GM23338 (cell line): ENCODE measurements around the gene MR1. TPM values are rescaled to one million over a fixed set of nuclear protein-coding genes. Genes with fewer than 3 reads are reported as not detected.

Experiments used
- ATAC-seq: fragments of 200-7000 bp; cut with Tn5 transposase; 3 replicates; pipeline ENCODE4 v1.9.1; 2020
- DNase-seq: peaks from one replicate; pipeline ENCODE4 v3.0.0-alpha.2; 2015; ENCODE audit warnings: low spot score
- H2AFZ ChIP-seq: fragments of 200-600 bp; sonication (generic); 2 replicates; pipeline ENCODE4 v1.8.0; 2016; ENCODE audit warnings: antibody characterized with exemption, mild to moderate bottlenecking, moderate library complexity
- H3F3A ChIP-seq: fragments of 200-600 bp; sonication (generic); replicated peaks from 2 replicates; pipeline ENCODE4 v1.8.0; 2017; ENCODE audit warnings: antibody characterized with exemption, mixed run types, low read depth
- H3K27ac ChIP-seq: fragments of 200-600 bp; sonication (generic); 2 replicates; pipeline ENCODE4 v1.6.1; 2016; ENCODE audit warnings: low read depth
- H3K27me3 ChIP-seq: fragments of 200-600 bp; sonication (generic); 2 replicates; pipeline ENCODE4 v1.8.0; 2016; ENCODE audit warnings: mild to moderate bottlenecking, mixed run types, moderate library complexity; ENCODE audit not compliant: insufficient read depth
- H3K36me3 ChIP-seq: fragments of 200-600 bp; sonication (generic); 2 replicates; pipeline ENCODE4 v1.8.0; 2016; ENCODE audit warnings: mild to moderate bottlenecking; ENCODE audit not compliant: insufficient read depth
- H3K4me1 ChIP-seq: fragments of 200-600 bp; sonication (generic); 2 replicates; pipeline ENCODE4 v1.8.0; 2016; ENCODE audit warnings: mild to moderate bottlenecking, moderate library complexity; ENCODE audit not compliant: insufficient read depth
- H3K4me2 ChIP-seq: fragments of 200-600 bp; sonication (generic); 2 replicates; pipeline ENCODE4 v1.7.1; 2017; ENCODE audit warnings: mixed run types
- H3K4me3 ChIP-seq: fragments of 200-600 bp; sonication (generic); 2 replicates; pipeline ENCODE4 v1.6.1; 2016; ENCODE audit warnings: mixed run types
- H3K79me2 ChIP-seq: fragments of 200-600 bp; sonication (generic); replicated peaks from 2 replicates; pipeline ENCODE4 v1.8.0; 2017; ENCODE audit warnings: mild to moderate bottlenecking; ENCODE audit not compliant: insufficient read depth
- H3K9me2 ChIP-seq: fragments of 200-600 bp; sonication (generic); 2 replicates; pipeline ENCODE4 v1.8.0; 2017; ENCODE audit not compliant: insufficient read depth
- H4K20me1 ChIP-seq: fragments of 200-600 bp; sonication (generic); replicated peaks from 2 replicates; pipeline ENCODE4 v1.8.0; 2017; ENCODE audit warnings: mild to moderate bottlenecking; ENCODE audit not compliant: insufficient read depth
- H3K27ac Mint-ChIP-seq: 2 replicates; pipeline ENCODE4 v1.8.0; 2020; ENCODE audit warnings: inconsistent platforms, mild to moderate bottlenecking, moderate library complexity, mixed read lengths
- H3K27me3 Mint-ChIP-seq: 3 replicates; pipeline ENCODE4 v1.8.0; 2022; ENCODE audit warnings: low read depth, mild to moderate bottlenecking, moderate library complexity, mixed read lengths, inconsistent platforms; ENCODE audit not compliant: insufficient read depth, poor library complexity
- H3K36me3 Mint-ChIP-seq: 3 replicates; pipeline ENCODE4 v1.8.0; 2021; ENCODE audit warnings: low read depth, mild to moderate bottlenecking, inconsistent platforms, moderate library complexity, mixed read lengths
- H3K4me1 Mint-ChIP-seq: 3 replicates; pipeline ENCODE4 v1.8.0; 2020; ENCODE audit warnings: mild to moderate bottlenecking, inconsistent platforms, mixed read lengths
- H3K4me3 Mint-ChIP-seq: 3 replicates; pipeline ENCODE4 v1.8.0; 2021; ENCODE audit warnings: moderate library complexity, mild to moderate bottlenecking, inconsistent platforms, mixed read lengths
- H3K9me3 Mint-ChIP-seq: 3 replicates; pipeline ENCODE4 v1.8.0; 2020; ENCODE audit warnings: moderate library complexity, mild to moderate bottlenecking, inconsistent platforms, mixed read lengths
- CREB1 ChIP-seq: fragments of 250-450 bp; sonication (Bioruptor Pico); IDR thresholded peaks from 2 replicates; pipeline ENCODE4 v1.5.0; 2020; ENCODE audit warnings: low read depth, mild to moderate bottlenecking, moderate library complexity
- EZH2 ChIP-seq: fragments of 200-600 bp; sonication (generic); IDR thresholded peaks from one replicate; pipeline ENCODE4 v1.8.0; 2017; ENCODE audit warnings: antibody characterized with exemption, mild to moderate bottlenecking, low read depth; ENCODE audit not compliant: unreplicated experiment
- EZH2phosphoT487 ChIP-seq: fragments of 200-600 bp; sonication (generic); IDR thresholded peaks from one replicate; pipeline ENCODE4 v1.8.1; 2018; ENCODE audit warnings: antibody characterized with exemption; ENCODE audit not compliant: unreplicated experiment
- JUNB ChIP-seq: IDR thresholded peaks from one replicate; pipeline ENCODE4 v1.6.1; 2016; ENCODE audit warnings: antibody characterized with exemption; ENCODE audit not compliant: unreplicated experiment
- NANOG ChIP-seq: IDR thresholded peaks from 2 replicates; pipeline ENCODE4 v1.6.1; 2016; ENCODE audit warnings: antibody characterized with exemption, borderline replicate concordance
- POLR2AphosphoS5 ChIP-seq: IDR thresholded peaks from 2 replicates; pipeline ENCODE4 v1.6.1; 2016; ENCODE audit warnings: antibody characterized with exemption, low read depth
- STAT1 ChIP-seq: IDR thresholded peaks from one replicate; pipeline ENCODE4 v1.6.1; 2016; ENCODE audit warnings: antibody characterized with exemption; ENCODE audit not compliant: unreplicated experiment
- ZNF114 ChIP-seq: fragments of 250-450 bp; sonication (Bioruptor Pico); IDR thresholded peaks from 2 replicates; pipeline ENCODE4 v1.5.0; 2020; ENCODE audit warnings: mild to moderate bottlenecking, moderate library complexity
- ZNF331 ChIP-seq: fragments of 250-450 bp; sonication (Bioruptor Pico); IDR thresholded peaks from 2 replicates; pipeline ENCODE4 v1.5.0; 2020; ENCODE audit warnings: low read depth, mild to moderate bottlenecking, moderate library complexity
- polyA plus RNA-seq: library from polyadenylated mRNA; unstranded; fragments of >200 nt; fragmentation: Nextera tagmentation; extraction: Ambion mirVana; gene quantifications from 2 replicates; pipeline ENCODE4 v1.2.1, GENCODE V29; 2016
- total RNA-seq: library from RNA; depleted of rRNA; stranded (reverse); fragments of >200 nt; shearing (Covaris generic); gene quantifications from 2 replicates; pipeline ENCODE4 v1.2.3, GENCODE V29; 2014
- TF ChIP-seq, protein P1 (sequence below): fragments of 250-450 bp; sonication (Bioruptor Pico); IDR thresholded peaks from 2 replicates; pipeline ENCODE4 v1.5.0; 2020; ENCODE audit warnings: mild to moderate bottlenecking, moderate library complexity
- TF ChIP-seq, protein P2 (sequence below): IDR thresholded peaks from one replicate; pipeline ENCODE4 v1.6.1; 2018; ENCODE audit warnings: antibody characterized with exemption; ENCODE audit not compliant: unreplicated experiment
- TF ChIP-seq, protein P3 (sequence below): IDR thresholded peaks from 2 replicates; pipeline ENCODE4 v1.6.1; 2016; ENCODE audit warnings: antibody characterized with exemption
- TF ChIP-seq, protein P4 (sequence below), 2 experiments: fragments of 200-600 bp in 1 of 2; sonication (generic) in 1 of 2; conservative IDR thresholded peaks; 2 replicates each; pipeline versions ENCODE4 v1.5.1 to v1.6.1; 2016 to 2017; ENCODE audit warnings: antibody characterized with exemption in 2 of 2, low read depth in 2 of 2, mild to moderate bottlenecking in 2 of 2, moderate library complexity in 1 of 2

MR1 gene
- total and polyA plus RNA-seq, 2 experiments from 2014 or later, result 0.18 TPM; not detected in 1

DNA sequence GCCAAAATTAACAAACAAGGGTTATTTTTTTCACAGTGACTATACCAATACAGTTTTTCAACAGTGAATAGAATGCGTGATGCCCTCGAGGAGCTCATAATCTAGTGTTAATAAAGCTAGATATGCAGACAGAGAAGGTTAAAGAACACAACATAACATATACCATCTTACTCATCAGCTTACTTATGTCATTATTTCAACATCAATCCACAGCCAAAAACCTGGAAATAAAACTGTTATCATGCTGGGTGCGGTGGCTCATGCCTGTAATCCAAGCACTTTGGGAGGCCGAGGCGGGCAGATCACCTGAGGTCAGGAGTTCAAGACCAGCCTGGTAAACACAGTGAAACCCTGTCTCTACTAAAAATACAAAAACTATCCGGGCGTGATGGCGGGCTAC lies 17.2 kb upstream of the MR1 start:
- Histone ChIP-seq H3K27me3 (no peaks in the 10 kb centered on the region), H3K79me2 (peaks cover 100% of the 10 kb centered on the region), H3K4me2 (no peak overlapping the region), H3K9me2 (no peaks in the 10 kb centered on the region), H3K36me3 (no peaks in the 10 kb centered on the region; the same call in 1 of the 2 replicates), H4K20me1 (peaks cover 76% of the 10 kb centered on the region), H3F3A (no peaks in the 10 kb centered on the region), H2AFZ (no peak overlapping the region), H3K4me1 (peaks cover 38% of the 10 kb centered on the region), H3K27ac (no peak overlapping the region), H3K4me3 (no peak overlapping the region)
- H3K4me3 Mint-ChIP-seq, result no peak overlapping the region
- H3K27me3 Mint-ChIP-seq, result no peaks in the 10 kb centered on the region
- H3K27ac Mint-ChIP-seq, result no peak overlapping the region
- DNase-seq, result no peak
- H3K36me3 Mint-ChIP-seq, result peaks cover 13% of the 10 kb centered on the region; the same call in 2 of the 3 replicates
- peaks cover 27% of the 10 kb centered on the region for H3K4me1 Mint-ChIP-seq
- TF ChIP-seq, protein P1, sequence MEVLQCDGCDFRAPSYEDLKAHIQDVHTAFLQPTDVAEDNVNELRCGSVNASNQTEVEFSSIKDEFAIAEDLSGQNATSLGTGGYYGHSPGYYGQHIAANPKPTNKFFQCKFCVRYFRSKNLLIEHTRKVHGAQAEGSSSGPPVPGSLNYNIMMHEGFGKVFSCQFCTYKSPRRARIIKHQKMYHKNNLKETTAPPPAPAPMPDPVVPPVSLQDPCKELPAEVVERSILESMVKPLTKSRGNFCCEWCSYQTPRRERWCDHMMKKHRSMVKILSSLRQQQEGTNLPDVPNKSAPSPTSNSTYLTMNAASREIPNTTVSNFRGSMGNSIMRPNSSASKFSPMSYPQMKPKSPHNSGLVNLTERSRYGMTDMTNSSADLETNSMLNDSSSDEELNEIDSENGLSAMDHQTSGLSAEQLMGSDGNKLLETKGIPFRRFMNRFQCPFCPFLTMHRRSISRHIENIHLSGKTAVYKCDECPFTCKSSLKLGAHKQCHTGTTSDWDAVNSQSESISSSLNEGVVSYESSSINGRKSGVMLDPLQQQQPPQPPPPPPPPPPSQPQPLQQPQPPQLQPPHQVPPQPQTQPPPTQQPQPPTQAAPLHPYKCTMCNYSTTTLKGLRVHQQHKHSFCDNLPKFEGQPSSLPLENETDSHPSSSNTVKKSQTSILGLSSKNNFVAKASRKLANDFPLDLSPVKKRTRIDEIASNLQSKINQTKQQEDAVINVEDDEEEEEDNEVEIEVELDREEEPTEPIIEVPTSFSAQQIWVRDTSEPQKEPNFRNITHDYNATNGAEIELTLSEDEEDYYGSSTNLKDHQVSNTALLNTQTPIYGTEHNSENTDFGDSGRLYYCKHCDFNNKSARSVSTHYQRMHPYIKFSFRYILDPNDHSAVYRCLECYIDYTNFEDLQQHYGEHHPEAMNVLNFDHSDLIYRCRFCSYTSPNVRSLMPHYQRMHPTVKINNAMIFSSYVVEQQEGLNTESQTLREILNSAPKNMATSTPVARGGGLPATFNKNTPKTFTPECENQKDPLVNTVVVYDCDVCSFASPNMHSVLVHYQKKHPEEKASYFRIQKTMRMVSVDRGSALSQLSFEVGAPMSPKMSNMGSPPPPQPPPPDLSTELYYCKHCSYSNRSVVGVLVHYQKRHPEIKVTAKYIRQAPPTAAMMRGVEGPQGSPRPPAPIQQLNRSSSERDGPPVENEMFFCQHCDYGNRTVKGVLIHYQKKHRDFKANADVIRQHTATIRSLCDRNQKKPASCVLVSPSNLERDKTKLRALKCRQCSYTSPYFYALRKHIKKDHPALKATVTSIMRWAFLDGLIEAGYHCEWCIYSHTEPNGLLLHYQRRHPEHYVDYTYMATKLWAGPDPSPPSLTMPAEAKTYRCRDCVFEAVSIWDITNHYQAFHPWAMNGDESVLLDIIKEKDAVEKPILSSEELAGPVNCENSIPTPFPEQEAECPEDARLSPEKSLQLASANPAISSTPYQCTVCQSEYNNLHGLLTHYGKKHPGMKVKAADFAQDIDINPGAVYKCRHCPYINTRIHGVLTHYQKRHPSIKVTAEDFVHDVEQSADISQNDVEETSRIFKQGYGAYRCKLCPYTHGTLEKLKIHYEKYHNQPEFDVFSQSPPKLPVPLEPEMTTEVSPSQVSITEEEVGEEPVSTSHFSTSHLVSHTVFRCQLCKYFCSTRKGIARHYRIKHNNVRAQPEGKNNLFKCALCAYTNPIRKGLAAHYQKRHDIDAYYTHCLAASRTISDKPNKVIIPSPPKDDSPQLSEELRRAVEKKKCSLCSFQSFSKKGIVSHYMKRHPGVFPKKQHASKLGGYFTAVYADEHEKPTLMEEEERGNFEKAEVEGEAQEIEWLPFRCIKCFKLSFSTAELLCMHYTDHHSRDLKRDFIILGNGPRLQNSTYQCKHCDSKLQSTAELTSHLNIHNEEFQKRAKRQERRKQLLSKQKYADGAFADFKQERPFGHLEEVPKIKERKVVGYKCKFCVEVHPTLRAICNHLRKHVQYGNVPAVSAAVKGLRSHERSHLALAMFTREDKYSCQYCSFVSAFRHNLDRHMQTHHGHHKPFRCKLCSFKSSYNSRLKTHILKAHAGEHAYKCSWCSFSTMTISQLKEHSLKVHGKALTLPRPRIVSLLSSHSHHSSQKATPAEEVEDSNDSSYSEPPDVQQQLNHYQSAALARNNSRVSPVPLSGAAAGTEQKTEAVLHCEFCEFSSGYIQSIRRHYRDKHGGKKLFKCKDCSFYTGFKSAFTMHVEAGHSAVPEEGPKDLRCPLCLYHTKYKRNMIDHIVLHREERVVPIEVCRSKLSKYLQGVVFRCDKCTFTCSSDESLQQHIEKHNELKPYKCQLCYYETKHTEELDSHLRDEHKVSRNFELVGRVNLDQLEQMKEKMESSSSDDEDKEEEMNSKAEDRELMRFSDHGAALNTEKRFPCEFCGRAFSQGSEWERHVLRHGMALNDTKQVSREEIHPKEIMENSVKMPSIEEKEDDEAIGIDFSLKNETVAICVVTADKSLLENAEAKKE, result no peak
- no peak for TF ChIP-seq POLR2AphosphoS5
- no peak for TF ChIP-seq EZH2
- TF ChIP-seq, protein P2, sequence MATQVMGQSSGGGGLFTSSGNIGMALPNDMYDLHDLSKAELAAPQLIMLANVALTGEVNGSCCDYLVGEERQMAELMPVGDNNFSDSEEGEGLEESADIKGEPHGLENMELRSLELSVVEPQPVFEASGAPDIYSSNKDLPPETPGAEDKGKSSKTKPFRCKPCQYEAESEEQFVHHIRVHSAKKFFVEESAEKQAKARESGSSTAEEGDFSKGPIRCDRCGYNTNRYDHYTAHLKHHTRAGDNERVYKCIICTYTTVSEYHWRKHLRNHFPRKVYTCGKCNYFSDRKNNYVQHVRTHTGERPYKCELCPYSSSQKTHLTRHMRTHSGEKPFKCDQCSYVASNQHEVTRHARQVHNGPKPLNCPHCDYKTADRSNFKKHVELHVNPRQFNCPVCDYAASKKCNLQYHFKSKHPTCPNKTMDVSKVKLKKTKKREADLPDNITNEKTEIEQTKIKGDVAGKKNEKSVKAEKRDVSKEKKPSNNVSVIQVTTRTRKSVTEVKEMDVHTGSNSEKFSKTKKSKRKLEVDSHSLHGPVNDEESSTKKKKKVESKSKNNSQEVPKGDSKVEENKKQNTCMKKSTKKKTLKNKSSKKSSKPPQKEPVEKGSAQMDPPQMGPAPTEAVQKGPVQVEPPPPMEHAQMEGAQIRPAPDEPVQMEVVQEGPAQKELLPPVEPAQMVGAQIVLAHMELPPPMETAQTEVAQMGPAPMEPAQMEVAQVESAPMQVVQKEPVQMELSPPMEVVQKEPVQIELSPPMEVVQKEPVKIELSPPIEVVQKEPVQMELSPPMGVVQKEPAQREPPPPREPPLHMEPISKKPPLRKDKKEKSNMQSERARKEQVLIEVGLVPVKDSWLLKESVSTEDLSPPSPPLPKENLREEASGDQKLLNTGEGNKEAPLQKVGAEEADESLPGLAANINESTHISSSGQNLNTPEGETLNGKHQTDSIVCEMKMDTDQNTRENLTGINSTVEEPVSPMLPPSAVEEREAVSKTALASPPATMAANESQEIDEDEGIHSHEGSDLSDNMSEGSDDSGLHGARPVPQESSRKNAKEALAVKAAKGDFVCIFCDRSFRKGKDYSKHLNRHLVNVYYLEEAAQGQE, result no peak
- TF ChIP-seq, protein P3, sequence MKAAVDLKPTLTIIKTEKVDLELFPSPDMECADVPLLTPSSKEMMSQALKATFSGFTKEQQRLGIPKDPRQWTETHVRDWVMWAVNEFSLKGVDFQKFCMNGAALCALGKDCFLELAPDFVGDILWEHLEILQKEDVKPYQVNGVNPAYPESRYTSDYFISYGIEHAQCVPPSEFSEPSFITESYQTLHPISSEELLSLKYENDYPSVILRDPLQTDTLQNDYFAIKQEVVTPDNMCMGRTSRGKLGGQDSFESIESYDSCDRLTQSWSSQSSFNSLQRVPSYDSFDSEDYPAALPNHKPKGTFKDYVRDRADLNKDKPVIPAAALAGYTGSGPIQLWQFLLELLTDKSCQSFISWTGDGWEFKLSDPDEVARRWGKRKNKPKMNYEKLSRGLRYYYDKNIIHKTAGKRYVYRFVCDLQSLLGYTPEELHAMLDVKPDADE, result no peak
- no peak for TF ChIP-seq EZH2phosphoT487
- no peak for TF ChIP-seq ZNF114 (CRISPR knock-in tag)
- no peak for TF ChIP-seq JUNB
- TF ChIP-seq ZNF331 (CRISPR knock-in tag), result no peak
- TF ChIP-seq NANOG, result no peak
- TF ChIP-seq CREB1 (CRISPR knock-in tag), result no peak
- TF ChIP-seq STAT1, result no peak
- TF ChIP-seq, protein P4, sequence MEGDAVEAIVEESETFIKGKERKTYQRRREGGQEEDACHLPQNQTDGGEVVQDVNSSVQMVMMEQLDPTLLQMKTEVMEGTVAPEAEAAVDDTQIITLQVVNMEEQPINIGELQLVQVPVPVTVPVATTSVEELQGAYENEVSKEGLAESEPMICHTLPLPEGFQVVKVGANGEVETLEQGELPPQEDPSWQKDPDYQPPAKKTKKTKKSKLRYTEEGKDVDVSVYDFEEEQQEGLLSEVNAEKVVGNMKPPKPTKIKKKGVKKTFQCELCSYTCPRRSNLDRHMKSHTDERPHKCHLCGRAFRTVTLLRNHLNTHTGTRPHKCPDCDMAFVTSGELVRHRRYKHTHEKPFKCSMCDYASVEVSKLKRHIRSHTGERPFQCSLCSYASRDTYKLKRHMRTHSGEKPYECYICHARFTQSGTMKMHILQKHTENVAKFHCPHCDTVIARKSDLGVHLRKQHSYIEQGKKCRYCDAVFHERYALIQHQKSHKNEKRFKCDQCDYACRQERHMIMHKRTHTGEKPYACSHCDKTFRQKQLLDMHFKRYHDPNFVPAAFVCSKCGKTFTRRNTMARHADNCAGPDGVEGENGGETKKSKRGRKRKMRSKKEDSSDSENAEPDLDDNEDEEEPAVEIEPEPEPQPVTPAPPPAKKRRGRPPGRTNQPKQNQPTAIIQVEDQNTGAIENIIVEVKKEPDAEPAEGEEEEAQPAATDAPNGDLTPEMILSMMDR (conservative IDR thresholded peaks at IDR 0.05; ENCODE audit: low read depth in 2 of 2), result no peak
- no peak for ATAC-seq
- H3K9me3 Mint-ChIP-seq, result no peaks in the 10 kb centered on the region
